Activated T-cell treated with anti-CD3 and anti-CD28 coated beads, Interleukin-2, amount 50 U/mL, for 1 hour (primary cell): Measurements from ENCODE around the gene CRYBG2.
A peak's percentile ranks its signal among the peaks of the same experiment; 100 is the strongest.
"Not testable (repeated sequence)": the region's sequence is repeated elsewhere in the genome, so short reads cannot be mapped to it uniquely, and the experiment has no call there.

Experiments used
- DNase-seq: peaks from one replicate; pipeline ENCODE4 v3.0.0-alpha.2; 2020

Gene CRYBG2

GRCh38 chr1:26346274-26347033 lies 7.5 kb downstream of the CRYBG2 start:
- DNase-seq, result no peak

DNA sequence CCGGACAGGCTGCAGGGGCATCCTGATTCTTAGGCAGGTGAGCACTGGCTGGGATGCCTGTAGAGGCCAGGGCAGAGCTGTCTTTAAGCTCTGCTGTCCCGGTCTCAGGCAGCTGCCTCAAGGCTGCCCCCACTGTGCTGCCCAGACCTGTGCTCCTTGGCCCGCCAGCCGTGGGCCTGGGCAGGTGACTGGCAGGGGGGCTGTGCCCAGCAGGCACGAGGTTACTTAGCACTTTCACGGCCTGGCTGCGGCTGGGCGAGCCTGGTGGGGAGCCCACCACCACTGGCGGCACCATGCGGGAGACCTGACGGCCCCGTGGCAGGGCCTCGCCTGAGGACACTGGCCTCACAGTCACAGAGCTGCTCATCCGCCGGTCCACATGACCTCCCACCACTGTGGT lies 8.2 kb downstream of the CRYBG2 start:
- no peak for DNase-seq

GRCh38 chr1:26344147-26344920 lies 9.6 kb downstream of the CRYBG2 start:
- DNase-seq, result no peak

DNA sequence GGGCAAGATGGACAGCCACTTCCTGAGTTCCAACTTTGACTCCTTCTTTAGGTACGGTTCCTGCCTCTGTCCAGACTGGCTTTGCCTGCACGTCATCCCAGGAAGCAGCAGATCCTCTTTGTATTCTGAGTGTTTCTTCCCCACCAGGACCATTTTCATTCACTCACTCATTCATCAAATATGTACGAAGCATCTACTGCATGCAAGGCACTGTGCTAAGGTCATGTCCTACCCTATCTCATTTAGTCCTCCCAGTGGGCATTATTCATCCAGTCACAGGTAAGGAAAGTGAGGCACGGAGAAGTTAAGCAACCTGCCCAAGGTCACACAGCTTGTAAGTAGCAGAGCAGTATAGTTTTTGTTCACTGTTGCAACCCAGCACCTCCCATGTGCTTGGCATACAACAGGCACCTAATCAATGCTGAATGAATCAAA lies 13.9 kb downstream of the CRYBG2 start:
- no peak for DNase-seq

DNA sequence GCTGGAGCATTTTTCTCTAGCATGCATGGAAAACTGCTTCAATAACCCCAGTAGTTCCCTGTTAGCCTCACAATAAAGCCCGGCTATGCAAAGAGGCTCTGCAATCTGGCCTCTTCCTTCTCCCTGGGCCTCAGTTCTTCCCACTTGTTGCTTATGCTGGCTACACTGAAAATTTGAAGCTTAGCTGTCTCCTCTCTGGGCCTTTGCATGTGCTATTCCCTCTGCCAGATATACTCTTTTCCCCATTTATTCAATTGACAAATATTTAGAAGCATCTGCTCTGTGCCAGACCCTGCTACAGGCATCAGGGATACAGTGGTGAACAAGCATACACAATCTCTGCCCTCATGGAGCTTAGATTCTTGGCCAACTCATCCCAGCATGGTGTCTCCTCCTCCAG lies 15.3 kb downstream of the CRYBG2 start:
- DNase-seq, result no peak

DNA sequence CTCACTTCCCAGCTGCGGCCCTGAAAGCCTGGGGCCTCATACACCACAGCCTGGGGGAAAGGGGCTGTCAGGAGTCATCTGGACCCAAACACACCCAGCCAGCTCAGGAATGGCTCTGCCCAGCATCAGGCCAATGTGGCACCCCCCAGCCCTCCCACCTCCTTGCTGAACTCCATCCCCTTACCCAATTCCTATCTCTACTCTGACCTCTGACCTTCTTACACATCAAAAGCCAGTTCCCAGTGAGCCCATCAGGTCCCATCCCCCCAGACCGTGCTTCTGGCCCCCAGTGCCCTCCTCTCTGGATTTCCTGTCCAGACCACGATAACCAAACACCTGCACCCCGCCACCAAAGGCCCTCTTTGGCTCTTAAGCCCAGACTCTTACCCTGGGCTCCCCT lies 16.3 kb downstream of the CRYBG2 start:
- no peak for DNase-seq

DNA sequence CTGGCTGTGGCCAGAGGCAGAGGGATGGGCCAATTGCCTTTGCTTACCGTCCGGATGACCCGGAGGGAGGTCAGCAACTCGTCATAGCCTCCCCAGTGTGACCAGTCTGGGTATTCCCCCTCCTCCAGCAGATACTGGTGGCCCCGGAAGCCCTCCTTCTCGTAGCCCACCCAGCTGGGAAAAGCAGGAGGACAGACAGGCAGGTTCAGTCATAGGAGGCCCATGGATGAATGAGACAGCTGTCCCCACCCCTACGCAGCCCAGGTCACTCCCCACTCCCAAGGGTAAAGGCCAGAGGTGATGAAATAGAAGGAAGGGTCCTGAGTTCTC lies 16.8 kb downstream of the CRYBG2 start:
- no peak for DNase-seq

DNA sequence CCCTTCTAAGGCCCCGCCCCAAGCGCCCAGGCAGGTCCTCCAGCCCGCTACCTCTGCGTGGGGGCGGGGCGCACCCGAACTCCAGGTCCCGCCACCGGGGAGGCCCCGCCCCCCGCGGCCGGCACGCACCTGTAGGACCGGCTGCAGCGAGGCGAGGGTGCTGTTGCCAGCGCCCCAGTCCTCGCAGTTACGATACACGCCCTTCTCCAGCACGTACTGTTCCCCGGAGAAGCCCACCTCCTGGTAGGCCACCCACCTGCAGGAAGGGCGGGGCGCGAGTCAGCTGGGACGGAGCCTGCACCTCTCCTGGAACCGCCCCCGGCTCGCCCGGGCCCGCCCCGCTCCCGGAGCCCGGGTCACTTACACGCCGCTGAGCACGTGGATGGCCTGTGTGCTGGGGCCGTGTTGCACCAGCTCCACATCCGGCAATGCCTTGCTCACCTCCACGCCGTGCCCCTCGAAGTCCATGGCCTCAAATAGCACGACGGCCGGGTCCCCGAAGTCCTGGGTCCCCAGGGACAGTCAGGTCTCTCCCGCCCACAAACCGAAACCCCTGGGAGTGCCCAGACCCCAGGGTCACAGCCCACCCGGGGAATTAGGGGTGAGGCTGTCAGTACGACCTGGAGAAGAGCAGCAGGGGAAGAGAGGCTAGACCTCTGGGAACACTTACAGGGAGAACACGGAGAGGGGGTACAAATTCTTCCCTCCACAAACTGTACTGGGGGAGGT lies 17.3 kb downstream of the CRYBG2 start:
- peak; percentile 91 for DNase-seq

GRCh38 chr1:26335774-26336476 lies 18.0 kb downstream of the CRYBG2 start:
- DNase-seq, result no peak

DNA sequence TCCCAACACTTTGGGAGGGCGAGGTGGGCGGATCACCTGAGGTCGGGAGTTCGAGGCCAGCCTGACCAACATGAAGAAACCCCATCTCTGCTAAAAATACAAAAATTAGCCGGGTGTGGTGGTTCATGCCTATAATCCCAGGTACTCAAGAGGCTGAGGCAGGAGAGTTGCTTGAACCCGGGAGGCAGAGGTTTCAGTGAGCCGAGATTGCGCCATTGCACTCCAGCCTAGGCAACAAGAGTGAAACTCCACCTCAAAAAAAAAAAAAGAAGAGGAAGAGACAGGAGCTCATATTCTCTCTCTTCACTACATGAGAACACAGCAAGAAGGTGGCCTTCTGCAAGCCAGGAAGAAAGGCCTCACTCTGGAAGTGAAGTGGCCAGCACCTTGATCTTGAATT lies 20.6 kb downstream of the CRYBG2 start:
- DNase-seq, result not testable (repeated sequence)

- no peak for DNase-seq
Observed at GRCh38 chr1:26330276-26330675, 23.7 kb downstream of the CRYBG2 start.

DNA sequence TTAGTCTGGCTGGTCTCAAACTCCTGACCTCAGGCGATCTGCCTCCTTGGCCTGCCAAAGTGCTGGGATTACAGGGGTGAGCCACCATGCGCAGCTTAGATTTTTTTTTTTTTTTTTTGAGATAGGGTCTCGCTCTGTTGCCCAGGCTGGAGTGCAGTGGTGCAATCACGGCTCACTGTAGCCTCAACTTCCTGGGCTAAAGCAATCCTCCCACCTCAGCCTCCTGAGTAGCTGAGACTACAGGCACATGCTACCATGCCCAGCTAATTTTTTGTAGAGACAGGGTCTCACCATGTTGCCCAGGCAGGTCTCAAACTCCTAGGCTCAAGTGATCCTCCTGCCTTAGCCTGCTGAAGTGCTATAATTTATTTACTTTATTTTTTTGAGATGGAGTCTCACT lies 24.6 kb downstream of the CRYBG2 start:
- not testable (repeated sequence) for DNase-seq

DNA sequence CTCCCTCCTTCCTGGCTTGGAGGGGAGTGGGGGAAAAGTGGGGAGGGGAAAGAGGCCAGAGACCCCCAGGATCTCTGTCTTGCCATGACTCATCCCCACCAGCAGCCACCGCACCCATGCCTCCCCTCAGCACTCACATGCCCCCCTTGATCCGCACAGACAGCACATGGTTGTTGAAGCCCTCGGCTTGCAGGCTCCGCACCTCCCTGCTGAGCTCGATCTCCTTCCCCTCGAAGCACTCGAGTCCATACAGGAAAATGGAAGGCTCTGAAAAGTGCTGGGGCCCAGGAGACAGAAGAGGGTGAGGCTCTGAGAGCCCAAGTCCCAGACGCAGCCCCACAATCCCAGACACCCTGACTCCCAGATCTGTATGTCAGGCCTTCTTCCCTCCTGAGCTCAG lies 25.3 kb downstream of the CRYBG2 start:
- DNase-seq, result no peak

GRCh38 chr1:26327956-26328362 lies 26.0 kb downstream of the CRYBG2 start:
- no peak for DNase-seq

GRCh38 chr1:26324550-26324949 lies 29.4 kb downstream of the CRYBG2 start:
- no peak for DNase-seq

DNA sequence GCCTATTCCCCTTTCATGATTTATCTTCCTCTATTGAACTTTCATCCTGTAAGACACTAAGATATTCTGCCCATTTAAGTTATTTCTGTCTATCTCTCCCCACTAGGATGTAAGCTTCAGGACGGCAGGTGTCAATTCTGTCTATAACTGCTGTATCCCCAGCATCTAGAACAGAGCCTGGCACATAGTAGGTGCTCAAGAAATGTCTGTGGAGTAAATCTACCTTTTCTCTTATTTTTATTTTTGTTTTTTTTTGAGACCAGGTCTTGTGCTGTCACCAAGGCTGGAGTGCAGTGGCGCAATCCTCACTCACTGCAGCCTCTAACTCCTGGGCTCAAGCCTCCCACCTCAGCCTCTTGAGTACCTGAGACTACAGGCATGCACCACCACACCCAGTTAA lies 30.5 kb downstream of the CRYBG2 start:
- DNase-seq, result no peak

GRCh38 chr1:26322042-26322331 lies 31.9 kb downstream of the CRYBG2 start:
- DNase-seq, result no peak

DNA sequence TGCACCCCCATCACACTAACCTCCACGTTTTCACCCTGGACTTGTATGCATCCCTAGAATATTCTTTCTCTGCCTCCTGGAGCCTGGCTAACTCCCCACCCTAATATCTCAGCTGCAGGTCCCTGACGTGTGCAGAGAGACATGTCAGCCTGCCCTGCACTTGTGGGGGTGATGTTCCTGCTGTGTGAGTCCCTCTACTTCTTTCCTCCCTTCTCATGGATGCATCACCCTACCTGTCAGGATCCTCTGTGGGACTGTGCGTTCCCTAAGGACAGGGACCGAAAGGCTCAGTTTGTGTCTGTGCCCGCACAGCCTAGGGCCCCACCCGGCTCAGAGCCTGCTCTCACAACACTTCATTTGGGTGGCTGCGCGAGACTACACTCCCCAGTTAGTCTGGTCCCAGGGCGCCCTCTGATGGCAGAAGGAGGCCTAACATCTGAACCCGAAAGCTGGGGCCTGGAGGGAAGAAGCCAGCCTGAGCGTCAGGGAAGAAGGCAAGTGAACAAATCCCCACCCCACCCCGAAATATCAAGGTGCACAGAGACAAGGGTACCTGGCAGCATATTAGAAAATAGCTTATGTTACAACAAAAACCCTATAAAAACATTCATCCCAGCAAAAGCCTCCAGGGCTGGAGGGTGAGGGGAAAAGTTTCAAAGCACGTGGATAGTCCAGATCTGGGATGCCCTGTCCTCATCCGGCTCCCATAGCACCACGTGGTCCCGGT lies 32.5 kb downstream of the CRYBG2 start:
- peak; percentile 98 for DNase-seq

DNA sequence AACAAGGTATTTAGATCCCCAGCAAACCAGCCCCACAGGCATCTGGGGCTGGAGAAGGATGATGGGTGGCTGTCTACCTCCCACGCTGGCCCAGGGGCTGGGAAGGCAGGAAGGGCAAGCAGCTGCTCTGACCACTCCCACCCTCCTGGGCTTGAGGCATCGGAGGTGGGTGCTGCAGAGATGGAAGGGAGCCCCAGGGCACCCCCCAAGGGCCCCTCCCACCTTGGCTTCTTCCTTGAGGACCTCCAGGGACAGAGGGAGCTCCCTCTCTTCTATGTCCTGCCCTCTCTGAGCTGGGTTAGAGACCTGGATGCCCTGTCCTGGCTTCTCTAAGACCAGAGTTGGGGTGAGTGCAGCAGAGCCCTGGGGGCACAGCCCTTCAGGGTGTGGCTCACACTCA lies 33.0 kb downstream of the CRYBG2 start:
- DNase-seq, result peak; percentile 35

DNA sequence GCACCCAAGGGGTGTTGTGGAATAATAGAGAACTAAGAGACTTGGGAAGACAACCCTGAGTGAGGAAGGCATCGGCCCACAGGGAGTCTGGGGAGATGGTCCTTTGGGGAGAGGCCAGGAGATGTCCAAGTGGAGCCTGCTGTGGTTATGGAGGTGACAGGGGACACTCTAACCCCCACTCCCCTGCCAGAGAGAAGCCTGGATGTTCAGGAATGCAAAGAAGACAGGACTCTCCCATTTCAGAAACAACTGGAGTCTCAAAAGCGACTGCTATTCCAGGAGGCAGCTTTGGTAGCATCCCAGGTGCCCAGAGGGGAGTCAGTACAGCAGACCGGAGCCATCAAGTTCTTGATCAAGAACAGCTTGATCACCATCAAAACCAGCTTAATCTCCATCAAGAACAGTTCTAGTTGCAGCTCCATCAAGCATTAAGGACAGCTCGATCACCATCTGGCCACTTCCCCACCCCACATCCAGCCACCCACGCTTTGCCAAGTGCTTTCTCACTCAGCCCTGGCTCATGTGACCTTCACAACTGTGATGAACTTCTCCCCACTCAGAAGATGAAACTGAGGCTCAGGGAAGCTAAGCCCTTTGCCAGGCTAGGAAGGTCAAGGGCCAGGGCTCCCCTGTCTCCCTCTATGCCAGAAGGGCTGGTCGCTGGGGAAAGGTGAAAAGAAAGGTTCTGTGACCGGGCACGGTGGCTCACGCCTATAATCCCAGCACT lies 35.4 kb downstream of the CRYBG2 start:
- peak; percentile 42 for DNase-seq

DNA sequence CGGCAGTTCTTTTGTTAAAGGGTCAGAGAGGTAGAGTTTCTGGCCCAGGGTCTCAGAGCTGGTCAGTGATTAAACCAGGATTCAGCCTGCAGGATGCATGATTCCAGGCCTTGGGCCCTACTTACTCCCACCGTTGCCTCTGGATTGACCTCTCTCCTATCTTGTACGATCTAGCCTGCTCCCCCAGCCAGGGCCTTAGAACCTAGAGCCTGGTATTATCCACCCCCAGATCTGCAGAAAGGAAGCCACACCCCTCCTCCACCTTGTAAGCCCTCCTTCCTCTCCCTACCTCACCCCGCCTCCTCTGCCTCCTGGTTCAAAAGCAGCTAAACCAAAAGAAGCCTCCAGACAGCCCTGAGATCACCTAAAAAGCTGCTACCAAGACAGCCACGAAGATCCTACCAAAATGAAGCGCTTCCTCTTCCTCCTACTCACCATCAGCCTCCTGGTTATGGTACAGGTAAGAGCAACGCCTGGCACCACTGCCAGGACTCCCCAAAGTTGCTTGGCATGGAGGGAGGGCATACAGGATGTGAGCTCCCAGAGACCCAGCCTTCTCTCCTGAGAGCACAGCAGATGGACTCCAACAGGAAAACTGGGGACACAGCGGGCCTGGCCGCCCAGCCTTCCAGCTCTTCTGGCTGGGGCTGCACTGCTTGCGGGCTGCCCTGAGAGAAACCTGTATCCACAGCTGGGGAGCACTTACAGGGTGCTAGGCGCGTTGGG lies 36.2 kb downstream of the CRYBG2 start, which contains the start of gene CD52:
Gene CD52 (plus strand): TSS at position 347 of the 726 bp plus-strand sequence. CDS start 60 bp downstream, at position 407.
- peak; percentile 69 for DNase-seq
